IMR-90 (cell line): ENCODE results near the gene ANK2. TPM values are rescaled to one million over a fixed set of nuclear protein-coding genes. Genes with fewer than 3 reads are reported as not detected.

Experiments
- ATAC-seq: fragments of 200-7000 bp; cut with Tn5 transposase; 2 replicates; pipeline ENCODE4 v1.9.1; 2020; ENCODE audit warnings: low read depth, mild to moderate bottlenecking, moderate library complexity
- BruUV-seq: library from RNA; stranded (reverse); fragments of 400-500 nt; replicated peaks from 2 replicates; lab custom pipeline; 2021; lab: Mats Ljungman, UMichigan
- CTCF ChIA-PET: fragments of 300-600 bp; formaldehyde crosslinking; extraction: SDS; loops from one replicate; lab custom pipeline; 2021; ENCODE audit warnings: antibody characterized with exemption; lab: Yijun Ruan, JAX
- POLR2A ChIA-PET: fragments of 300-600 bp; sonication (Branson Sonifier 250); formaldehyde crosslinking; loops from one replicate; lab custom pipeline; 2022; ENCODE audit warnings: antibody characterized with exemption; ENCODE audit not compliant: unreplicated experiment; lab: Charles Lee
- DNase-seq: peaks from one replicate; pipeline ENCODE4 v3.0.0; 2013
- H2AFZ ChIP-seq: replicated peaks from 2 replicates; pipeline ENCODE3; 2013; ENCODE audit warnings: low read length, mild to moderate bottlenecking; ENCODE audit not compliant: poor library complexity
- H2AK5ac ChIP-seq: 2 replicates; pipeline ENCODE4 v1.6.1; 2013; ENCODE audit warnings: low read depth, low read length, inconsistent platforms
- H2AK9ac ChIP-seq: replicated peaks from 2 replicates; pipeline ENCODE3; 2013; ENCODE audit warnings: mild to moderate bottlenecking, low read depth, low read length, moderate library complexity; ENCODE audit not compliant: poor library complexity
- H2BK120ac ChIP-seq: 2 replicates; pipeline ENCODE4 v1.6.1; 2013; ENCODE audit warnings: low read depth, low read length, inconsistent platforms
- H2BK15ac ChIP-seq: 3 replicates; pipeline ENCODE4 v1.6.1; 2013; ENCODE audit warnings: low read depth, low read length, inconsistent platforms
- H2BK20ac ChIP-seq: 2 replicates; pipeline ENCODE4 v1.6.1; 2013; ENCODE audit warnings: low read depth, mild to moderate bottlenecking, inconsistent platforms, low read length, moderate library complexity
- H2BK5ac ChIP-seq: 2 replicates; pipeline ENCODE4 v1.6.1; 2013; ENCODE audit warnings: mild to moderate bottlenecking, low read depth, low read length, inconsistent platforms; ENCODE audit not compliant: poor library complexity, severe bottlenecking
- H3K14ac ChIP-seq: replicated peaks from 2 replicates; pipeline ENCODE4 v1.6.1; 2013; ENCODE audit warnings: low read depth, low read length, inconsistent platforms
- H3K18ac ChIP-seq: 2 replicates; pipeline ENCODE4 v1.6.1; 2013; ENCODE audit warnings: low read depth, low read length, control low read depth
- H3K23ac ChIP-seq: 2 replicates; pipeline ENCODE4 v1.6.1; 2013; ENCODE audit warnings: low read depth, low read length, inconsistent platforms
- H3K27ac ChIP-seq: 2 replicates; pipeline ENCODE4 v1.5.1; 2013; ENCODE audit warnings: mild to moderate bottlenecking, control low read depth, low read length; ENCODE audit not compliant: insufficient read depth
- H3K27me3 ChIP-seq: 2 replicates; pipeline ENCODE4 v1.6.1; 2013; ENCODE audit warnings: low read length; ENCODE audit not compliant: control insufficient read depth, insufficient read depth
- H3K36me3 ChIP-seq: 2 replicates; pipeline ENCODE4 v1.6.1; 2013; ENCODE audit warnings: low read length, mixed read lengths; ENCODE audit not compliant: control insufficient read depth, insufficient read depth
- H3K4ac ChIP-seq: 2 replicates; pipeline ENCODE4 v1.6.1; 2013; ENCODE audit warnings: low read depth, low read length, inconsistent platforms
- H3K4me1 ChIP-seq: 2 replicates; pipeline ENCODE4 v1.6.1; 2013; ENCODE audit warnings: low read length, mixed read lengths; ENCODE audit not compliant: control insufficient read depth, insufficient read depth
- H3K4me2 ChIP-seq: 2 replicates; pipeline ENCODE4 v1.6.1; 2013; ENCODE audit warnings: low read depth, mild to moderate bottlenecking, control low read depth, low read length, moderate library complexity
- H3K4me3 ChIP-seq: 2 replicates; pipeline ENCODE4 v1.5.1; 2013; ENCODE audit warnings: low read depth, mild to moderate bottlenecking, control low read depth, low read length, moderate library complexity; ENCODE audit not compliant: insufficient read depth
- H3K56ac ChIP-seq: 2 replicates; pipeline ENCODE4 v1.6.1; 2013; ENCODE audit warnings: low read length, inconsistent platforms; ENCODE audit not compliant: insufficient read depth; ENCODE audit errors: extremely low read depth
- H3K79me1 ChIP-seq, 2 experiments: 2 replicates each; pipeline ENCODE4 v1.6.1; 2013; ENCODE audit warnings: low read length in 2 of 2, inconsistent platforms in 1 of 2, low read depth in 1 of 2
- H3K9ac ChIP-seq: 2 replicates; pipeline ENCODE4 v1.6.1; 2013; ENCODE audit warnings: low read depth, low read length, control low read depth
- H3K9me1 ChIP-seq: 2 replicates; pipeline ENCODE4 v1.6.1; 2013; ENCODE audit warnings: low read length, inconsistent platforms; ENCODE audit not compliant: insufficient read depth
- H3K9me3 ChIP-seq: 2 replicates; pipeline ENCODE4 v1.6.1; 2013; ENCODE audit warnings: low read length; ENCODE audit not compliant: control insufficient read depth, insufficient read depth
- H4K20me1 ChIP-seq: 2 replicates; pipeline ENCODE4 v1.6.1; 2013; ENCODE audit warnings: low read length, inconsistent platforms; ENCODE audit not compliant: insufficient read depth
- H4K5ac ChIP-seq: 2 replicates; pipeline ENCODE4 v1.6.1; 2013; ENCODE audit warnings: mild to moderate bottlenecking, low read depth, low read length, control low read depth
- H4K8ac ChIP-seq, 2 experiments: 2 replicates each; pipeline ENCODE4 v1.6.1; 2013; ENCODE audit warnings: low read depth in 2 of 2, low read length in 2 of 2, control low read depth in 1 of 2, inconsistent platforms in 1 of 2
- H4K91ac ChIP-seq: 2 replicates; pipeline ENCODE4 v1.6.1; 2013; ENCODE audit warnings: low read depth, low read length, inconsistent platforms; ENCODE audit not compliant: insufficient read depth
- POLR2A ChIP-seq: IDR thresholded peaks from 2 replicates; pipeline ENCODE4 v1.6.1; 2012; ENCODE audit warnings: mild to moderate bottlenecking, low read depth, low read length
- RAD21 ChIP-seq: IDR thresholded peaks from 2 replicates; pipeline ENCODE4 v1.6.1; 2012; ENCODE audit warnings: low read length, improper control_type of control experiment
- RFX5 ChIP-seq: IDR thresholded peaks from 2 replicates; pipeline ENCODE4 v1.8.0; 2012; ENCODE audit warnings: low read depth, mild to moderate bottlenecking, low read length, moderate library complexity
- SMC3 ChIP-seq: fragments of 150-350 bp; IDR thresholded peaks from 2 replicates; pipeline ENCODE4 v1.6.1; 2016; ENCODE audit warnings: low read depth, mild to moderate bottlenecking, antibody characterized with exemption, low read length, moderate library complexity
- WGBS, 2 experiments: methylation state at CpG; one replicate each; pipeline versions ENCODE4 v1.1.5 to v1.1.7; 2013; ENCODE audit warnings: missing lambda C conversion rate in 2 of 2; ENCODE audit not compliant: insufficient read length in 1 of 2; ENCODE audit errors: extremely low coverage in 2 of 2; 5-methylcytosine and 5-hydroxymethylcytosine counted together
- dilution Hi-C: fragments of 300-500 bp; cut with HindIII; formaldehyde crosslinking; loops from one replicate; pipeline ENCODE4 v1.14.3; 2018; ENCODE audit warnings: low sequenced_read_pairs; ENCODE audit not compliant: unreplicated experiment
- in situ Hi-C: fragments of 300-500 bp; cut with MboI; formaldehyde crosslinking; loops from 3 replicates; pipeline ENCODE4 v1.14.3; 2019; ENCODE audit warnings: low sequenced_read_pairs, inconsistent platforms, mixed read lengths
- intact Hi-C: fragments of 100-400 bp; cut with micrococcal nuclease; formaldehyde crosslinking; loops from 2 replicates; pipeline ENCODE4 v1.10.0; 2022
- polyA plus RNA-seq, 3 experiments: library from polyadenylated mRNA; depleted of rRNA; stranded (reverse); fragments of >200 nt; gene quantifications; 2 replicates each; pipeline ENCODE4 v1.2.3, GENCODE V29; 2012; ENCODE audit warnings: low replicate concordance in 1 of 3
- total RNA-seq: library from RNA; depleted of rRNA; stranded (reverse); fragments of >200 nt; gene quantifications from 2 replicates; pipeline ENCODE4 v1.2.3, GENCODE V29; 2012
- TF ChIP-seq, protein P1 (sequence below): conservative IDR thresholded peaks from 2 replicates; pipeline ENCODE4 v1.5.1; 2012; ENCODE audit warnings: mild to moderate bottlenecking, low read depth, low read length, improper control_type of control experiment

The ANK2 gene
- total and polyA plus RNA-seq, 2 of the 4 experiments (the other 2 are of a cell fraction): 0.82 to 6.6 TPM

DNA sequence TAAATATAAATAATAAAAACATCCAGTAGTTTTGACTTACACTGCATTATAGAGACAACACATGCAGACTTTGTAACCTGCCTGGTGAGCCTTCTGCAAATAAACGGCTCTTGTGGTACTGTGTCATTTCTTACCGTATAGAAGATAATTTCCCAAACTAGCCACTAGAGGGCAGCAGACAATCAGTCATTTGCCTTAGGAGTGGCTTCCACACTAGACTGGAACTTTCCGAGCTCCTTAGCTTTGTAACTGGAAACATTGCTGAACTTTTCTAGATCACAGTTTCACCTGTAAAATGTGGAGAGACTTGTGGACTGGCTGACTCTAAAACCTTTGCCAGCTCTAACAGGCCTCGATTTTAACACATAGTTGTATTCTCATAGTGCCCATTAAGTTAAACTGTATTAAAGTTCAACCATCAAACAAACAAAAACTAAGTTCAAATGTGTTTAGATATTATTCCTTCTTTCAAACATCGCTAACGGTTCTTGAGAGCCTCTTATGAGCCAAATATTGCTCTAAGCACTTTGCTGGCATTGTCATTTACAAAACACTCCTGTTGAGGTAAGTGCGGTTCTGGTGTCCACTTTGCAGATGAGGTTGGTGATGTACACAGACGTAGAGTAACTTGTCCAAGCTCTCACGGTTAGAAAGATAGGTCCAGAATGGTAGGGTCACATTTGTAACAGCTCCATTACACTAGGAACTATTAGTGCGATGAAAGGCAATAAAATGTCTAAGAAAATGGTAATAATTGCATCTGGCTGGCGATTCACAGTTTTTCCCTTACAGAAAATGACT is 345.5 kb downstream of the ANK2 start:
- peak overlapping the region in 1 of 2 experiments; percentile 65; a peak in 1 of 4 replicates for H4K8ac ChIP-seq
- H2BK120ac ChIP-seq: peak overlapping the region; percentile 39
- in situ Hi-C loops (loop anchor here (5.0 to 10.0 kb wide), 2 partner anchors 500 to 987 kb away; no protein-coding TSS in a partner anchor), dilution Hi-C loops (no loop called here), intact Hi-C loops (loop anchor here (1.0 to 10.0 kb wide), 8 partner anchors 117 to 989 kb away; partner anchors contain the start of genes ARSJ and CAMK2D)
- 0 out of 2 replicates have a peak overlapping the region, but pooled peaks have one; percentile 43 for H4K91ac ChIP-seq
- H4K20me1 ChIP-seq: no peaks in the 10 kb centered on the region
- no peak overlapping the region; the same call in 1 of the 2 replicates for H3K18ac ChIP-seq
- no peaks in the 10 kb centered on the region for H3K9me1 ChIP-seq
- peak overlapping the region; percentile 63; the same call in 1 of the 2 replicates for H3K4ac ChIP-seq
- ChIA-PET POLR2A (interaction anchor here (0.5 kb wide), 1 partner anchor 619 kb away, joined by 7 read pairs; no protein-coding TSS in a partner anchor), CTCF (interaction anchor here (0.5 to 1.6 kb wide), 18 partner anchors 9 to 988 kb away, joined by 3 to 7 read pairs (median 4); no protein-coding TSS in a partner anchor)
- no peak overlapping the region for H3K14ac ChIP-seq
- no peak overlapping the region for H2BK5ac ChIP-seq
- H2BK20ac ChIP-seq: peak overlapping the region; percentile 63; the same call in 1 of the 2 replicates
- peak overlapping the region; percentile 45 for H2AFZ ChIP-seq
- no peak overlapping the region for H3K27ac ChIP-seq
- peaks cover 3% of the 10 kb centered on the region; the same call in 1 of the 2 replicates for H3K4me1 ChIP-seq
- H2AK9ac ChIP-seq: no peak overlapping the region
- H2BK15ac ChIP-seq: peak overlapping the region; percentile 56; the same call in 1 of the 3 replicates
- DNase-seq (peak; percentile 88), ATAC-seq (peak; percentile 89)
- peak; percentile 80 for TF ChIP-seq SMC3
- TF ChIP-seq POLR2A: peak; percentile 41; the same call in 1 of the 2 replicates
- no peak for TF ChIP-seq RFX5
- TF ChIP-seq RAD21: peak; percentile 96
- TF ChIP-seq, protein P1, sequence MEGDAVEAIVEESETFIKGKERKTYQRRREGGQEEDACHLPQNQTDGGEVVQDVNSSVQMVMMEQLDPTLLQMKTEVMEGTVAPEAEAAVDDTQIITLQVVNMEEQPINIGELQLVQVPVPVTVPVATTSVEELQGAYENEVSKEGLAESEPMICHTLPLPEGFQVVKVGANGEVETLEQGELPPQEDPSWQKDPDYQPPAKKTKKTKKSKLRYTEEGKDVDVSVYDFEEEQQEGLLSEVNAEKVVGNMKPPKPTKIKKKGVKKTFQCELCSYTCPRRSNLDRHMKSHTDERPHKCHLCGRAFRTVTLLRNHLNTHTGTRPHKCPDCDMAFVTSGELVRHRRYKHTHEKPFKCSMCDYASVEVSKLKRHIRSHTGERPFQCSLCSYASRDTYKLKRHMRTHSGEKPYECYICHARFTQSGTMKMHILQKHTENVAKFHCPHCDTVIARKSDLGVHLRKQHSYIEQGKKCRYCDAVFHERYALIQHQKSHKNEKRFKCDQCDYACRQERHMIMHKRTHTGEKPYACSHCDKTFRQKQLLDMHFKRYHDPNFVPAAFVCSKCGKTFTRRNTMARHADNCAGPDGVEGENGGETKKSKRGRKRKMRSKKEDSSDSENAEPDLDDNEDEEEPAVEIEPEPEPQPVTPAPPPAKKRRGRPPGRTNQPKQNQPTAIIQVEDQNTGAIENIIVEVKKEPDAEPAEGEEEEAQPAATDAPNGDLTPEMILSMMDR: peak; percentile 88
- H3K56ac ChIP-seq: no peak overlapping the region
- H3K36me3 ChIP-seq: no peaks in the 10 kb centered on the region
- H2AK5ac ChIP-seq: 0 out of 2 replicates have a peak overlapping the region, but pooled peaks have one; percentile 5
- H3K27me3 ChIP-seq: no peaks in the 10 kb centered on the region
- no TSS peak for BruUV-seq
- H3K4me2 ChIP-seq: no peak overlapping the region
- H3K4me3 ChIP-seq: no peak overlapping the region
- no CpG with 5 or more reads among the region's 11 CpGs for WGBS, 2 experiments
- H3K9ac ChIP-seq: no peak overlapping the region
- H3K23ac ChIP-seq: no peak overlapping the region
- no peaks in the 10 kb centered on the region for H3K79me1 ChIP-seq
- peak overlapping the region; percentile 19; the same call in 1 of the 2 replicates for H4K5ac ChIP-seq
- H3K9me3 ChIP-seq: no peaks in the 10 kb centered on the region
